Skeletal muscle tissue (tissue), 4 donors: Measurements from ENCODE around the gene PPP6R3. TPM values are rescaled to one million over a fixed set of nuclear protein-coding genes. Genes with fewer than 3 reads are reported as not detected.
A peak's percentile ranks its signal among the peaks of the same experiment; 100 is the strongest.

Experiments
- H3K27ac ChIP-seq: one replicate; pipeline ENCODE4 v1.7.0; 2013; ENCODE audit warnings: mild to moderate bottlenecking, low read depth, low read length, inconsistent platforms
- H3K27me3 ChIP-seq, 3 donors: one replicate each; pipeline ENCODE4 v1.7.0; 2013; ENCODE audit warnings: low read length in 3 of 3; ENCODE audit not compliant: control insufficient read depth in 3 of 3, insufficient read depth in 3 of 3
- H3K36me3 ChIP-seq, 3 donors: one replicate each; pipeline ENCODE4 v1.7.0; 2013; ENCODE audit warnings: low read length in 3 of 3; ENCODE audit not compliant: control insufficient read depth in 3 of 3, insufficient read depth in 3 of 3
- H3K4me1 ChIP-seq, 3 donors: one replicate each; pipeline ENCODE4 v1.7.0; 2013; ENCODE audit warnings: low read length in 3 of 3, mild to moderate bottlenecking in 3 of 3; ENCODE audit not compliant: control insufficient read depth in 3 of 3, insufficient read depth in 3 of 3
- H3K4me3 ChIP-seq, 3 donors: one replicate each; pipeline ENCODE4 v1.7.0; 2013; ENCODE audit warnings: low read length in 3 of 3
- H3K9ac ChIP-seq, 3 donors: one replicate each; pipeline ENCODE4 v1.7.0; 2013; ENCODE audit warnings: low read length in 3 of 3, mild to moderate bottlenecking in 3 of 3, moderate library complexity in 2 of 3, low read depth in 1 of 3
- H3K9me3 ChIP-seq, 3 donors: one replicate each; pipeline ENCODE4 v1.7.0; 2013; ENCODE audit warnings: low read length in 3 of 3; ENCODE audit not compliant: control insufficient read depth in 3 of 3
- total RNA-seq: library from RNA; depleted of rRNA; stranded (reverse); fragments of >200 nt; gene quantifications from one replicate; pipeline ENCODE4 v1.2.3, GENCODE V29; 2014
- donor health status: Osteomylitis.

Gene PPP6R3
- total RNA-seq, result 103 TPM

- peak within 1 kb of the TSS; percentile 74 to 91 (median 78) for H3K4me3 ChIP-seq
- peaks cover 24 to 41% (median 37%) of the 10 kb centered on the region in 3 donors for H3K4me1 ChIP-seq
- no peaks in the 10 kb centered on the region for H3K9me3 ChIP-seq
- no peaks in the 10 kb centered on the region for H3K36me3 ChIP-seq
- peak within 1 kb of the TSS; percentile 92 for H3K27ac ChIP-seq
- no peaks in the 10 kb centered on the region for H3K27me3 ChIP-seq
- peak within 1 kb of the TSS; percentile 87 to 96 (median 92) for H3K9ac ChIP-seq
Measured at GRCh38 chr11:68460741-68461574, at the start of gene PPP6R3. Gene PPP6R3 (plus strand): TSS chr11:68460752. CDS start chr11:68537665, 76,913 bp downstream.

GRCh38 chr11:68411501-68411991 is 49.0 kb upstream of the PPP6R3 start:
- peaks cover 42 to 51% (median 43%) of the 10 kb centered on the region in 3 donors for H3K36me3 ChIP-seq
- no peak overlapping the region for H3K4me3 ChIP-seq
- peaks cover 12 to 24% (median 17%) of the 10 kb centered on the region in 3 donors for H3K4me1 ChIP-seq
- H3K9ac ChIP-seq, result peak overlapping the region in 1 of 3 donors; percentile 33
- H3K9me3 ChIP-seq, result no peaks in the 10 kb centered on the region
- H3K27ac ChIP-seq, result peak overlapping the region; percentile 55
- no peaks in the 10 kb centered on the region for H3K27me3 ChIP-seq

- peaks cover 43 to 50% (median 48%) of the 10 kb centered on the region in 3 donors for H3K36me3 ChIP-seq
- peak overlapping the region; percentile 30 for H3K27ac ChIP-seq
- no peak overlapping the region for H3K9ac ChIP-seq
Measured at GRCh38 chr11:68412593-68413475, 47.7 kb upstream of the PPP6R3 start.

GRCh38 chr11:68413591-68413999 is 47.0 kb upstream of the PPP6R3 start:
- Histone ChIP-seq H3K27me3 (no peaks in the 10 kb centered on the region), H3K27ac (no peak overlapping the region), H3K36me3 (peaks cover 41 to 51% (median 48%) of the 10 kb centered on the region in 3 donors), H3K9ac (no peak overlapping the region), H3K4me3 (no peak overlapping the region), H3K4me1 (peaks cover 12 to 24% (median 17%) of the 10 kb centered on the region in 3 donors), H3K9me3 (no peaks in the 10 kb centered on the region)

More at GRCh38 chr11:68412593-68413475, 47.7 kb upstream of the PPP6R3 start:
- Histone ChIP-seq H3K27me3 (no peaks in the 10 kb centered on the region), H3K4me3 (no peak overlapping the region), H3K4me1 (peaks cover 12 to 24% (median 17%) of the 10 kb centered on the region in 3 donors), H3K9me3 (no peaks in the 10 kb centered on the region)

GRCh38 chr11:68414496-68415221 is 45.9 kb upstream of the PPP6R3 start:
- no peak overlapping the region for H3K4me3 ChIP-seq
- H3K27me3 ChIP-seq, result no peaks in the 10 kb centered on the region
- H3K9ac ChIP-seq, result no peak overlapping the region
- H3K4me1 ChIP-seq, result peaks cover 12 to 24% (median 17%) of the 10 kb centered on the region in 3 donors
- no peaks in the 10 kb centered on the region for H3K9me3 ChIP-seq
- H3K27ac ChIP-seq, result no peak overlapping the region
- H3K36me3 ChIP-seq, result peaks cover 41 to 48% (median 47%) of the 10 kb centered on the region in 3 donors

GRCh38 chr11:68416070-68416578 is 44.4 kb upstream of the PPP6R3 start:
- Histone ChIP-seq H3K27ac (no peak overlapping the region), H3K9ac (no peak overlapping the region), H3K9me3 (no peaks in the 10 kb centered on the region), H3K36me3 (peaks cover 29 to 43% (median 38%) of the 10 kb centered on the region in 3 donors), H3K27me3 (no peaks in the 10 kb centered on the region), H3K4me1 (peaks cover 12 to 23% (median 14%) of the 10 kb centered on the region in 3 donors), H3K4me3 (no peak overlapping the region)

- H3K36me3 ChIP-seq, result peaks cover 21 to 27% (median 21%) of the 10 kb centered on the region in 3 donors
- no peaks in the 10 kb centered on the region for H3K9me3 ChIP-seq
- H3K4me1 ChIP-seq, result peaks cover 0 to 4% (median under 1%) of the 10 kb centered on the region in 3 donors
- H3K9ac ChIP-seq, result no peak overlapping the region
- H3K27me3 ChIP-seq, result no peaks in the 10 kb centered on the region
- no peak overlapping the region for H3K4me3 ChIP-seq
- no peak overlapping the region for H3K27ac ChIP-seq
Measured at GRCh38 chr11:68418648-68419047, 41.9 kb upstream of the PPP6R3 start.

- Histone ChIP-seq H3K27me3 (no peaks in the 10 kb centered on the region), H3K27ac (no peak overlapping the region), H3K9me3 (no peaks in the 10 kb centered on the region), H3K36me3 (peaks cover 19 to 23% (median 19%) of the 10 kb centered on the region in 3 donors), H3K4me3 (no peak overlapping the region), H3K9ac (no peak overlapping the region), H3K4me1 (no peaks in the 10 kb centered on the region)
Measured at GRCh38 chr11:68420171-68420570, 40.4 kb upstream of the PPP6R3 start.

GRCh38 chr11:68423481-68423880 is 37.1 kb upstream of the PPP6R3 start:
- Histone ChIP-seq H3K27me3 (no peaks in the 10 kb centered on the region), H3K4me1 (no peaks in the 10 kb centered on the region), H3K36me3 (peaks cover 18 to 34% (median 21%) of the 10 kb centered on the region in 3 donors), H3K9ac (no peak overlapping the region), H3K27ac (no peak overlapping the region), H3K4me3 (no peak overlapping the region), H3K9me3 (no peaks in the 10 kb centered on the region)
